Transverse colon (tissue), 4 donors: ENCODE results near the gene LARP4B. TPM values are rescaled to one million over a fixed set of nuclear protein-coding genes. Genes with fewer than 3 reads are reported as not detected.

Experiments
- DNase-seq: peaks from one replicate; pipeline ENCODE4 v3.0.0-alpha.2; 2019
- H3K27ac ChIP-seq, 4 donors: fragments of 200-600 bp; sonication (generic); 2 replicates each; pipeline ENCODE4 v1.5.1; 2016 to 2018; ENCODE audit warnings: inconsistent platforms in 4 of 4
- H3K27me3 ChIP-seq: fragments of 200-600 bp; sonication (generic); 2 replicates; pipeline ENCODE4 v1.5.1; 2017; ENCODE audit warnings: inconsistent platforms
- H3K36me3 ChIP-seq, 4 donors: fragments of 200-600 bp; sonication (generic); 2 replicates each; pipeline ENCODE4 v1.5.1; 2017 to 2019; ENCODE audit warnings: inconsistent platforms in 4 of 4
- H3K4me1 ChIP-seq, 4 donors: fragments of 200-600 bp; sonication (generic); 2 replicates each; pipeline ENCODE4 v1.5.1; 2017 to 2020; ENCODE audit warnings: inconsistent platforms in 4 of 4
- H3K4me3 ChIP-seq, 4 donors: fragments of 200-600 bp; sonication (generic); 1 replicate in 1 of 4; 2 replicates in 3 of 4; pipeline versions ENCODE4 v1.5.1 to v1.6.1; 2017 to 2019; ENCODE audit warnings: inconsistent platforms in 4 of 4
- H3K9me3 ChIP-seq, 2 donors: fragments of 200-600 bp; sonication (generic); 2 replicates each; pipeline ENCODE4 v1.5.1; 2017 to 2019; ENCODE audit warnings: inconsistent platforms in 2 of 2
- CTCF ChIP-seq, 5 experiments: fragments of 200-600 bp in 3 of 5; fragments of 450-650 bp in 2 of 5; sonication (generic) in 3 of 5; IDR thresholded peaks; 1 replicate in 2 of 5; 2 replicates in 3 of 5; pipeline ENCODE4 v1.5.1; 2016 to 2017; ENCODE audit warnings: antibody characterized with exemption in 5 of 5, inconsistent platforms in 3 of 5, mild to moderate bottlenecking in 2 of 5, moderate library complexity in 1 of 5
- EP300 ChIP-seq: sonication (generic); formaldehyde crosslinking; IDR thresholded peaks from one replicate; pipeline ENCODE4 v1.6.1; 2017; ENCODE audit warnings: antibody characterized with exemption, low read depth
- POLR2A ChIP-seq: fragments of 450-650 bp; IDR thresholded peaks from one replicate; pipeline ENCODE4 v1.6.1; 2016; ENCODE audit warnings: antibody characterized with exemption, mild to moderate bottlenecking, moderate library complexity
- POLR2AphosphoS5 ChIP-seq, 3 donors: sonication (generic); formaldehyde crosslinking; IDR thresholded peaks; one replicate each; pipeline ENCODE4 v1.6.1; 2016; ENCODE audit warnings: antibody characterized with exemption in 3 of 3
- WGBS, 2 donors: methylation state at CpG; one replicate each; pipeline ENCODE4 v1.1.5; 2018; ENCODE audit warnings: low coverage in 1 of 2; 5-methylcytosine and 5-hydroxymethylcytosine counted together
- in situ Hi-C, 4 donors: fragments of 200-750 bp; cut with MboI; loops; one replicate each; pipeline versions ENCODE4 v1.15.0 to v1.15.1; 2017; ENCODE audit warnings: low sequenced_read_pairs in 3 of 4, low pct_ligation_motif_present in 1 of 4, low pct_unique_long_range_greater_than_20kb in 1 of 4
- intact Hi-C: fragments of 100-400 bp; cut with DNase I; formaldehyde crosslinking; loops from one replicate; pipeline ENCODE4 v1.15.1; 2023; ENCODE audit warnings: low total_unique reads
- total RNA-seq, 4 donors: library from RNA; depleted of rRNA; stranded (reverse); fragments of >200 nt; gene quantifications; one replicate each; pipeline ENCODE4 v1.1.0, GENCODE V29; 2016

LARP4B gene
- total RNA-seq, 4 donors from 2014 or later, result 89.2 to 148 (median 96.4) TPM

- no peak for DNase-seq
- H3K4me1 ChIP-seq, result peaks cover 3 to 29% (median 17%) of the 10 kb centered on the region in 4 donors
- TF ChIP-seq POLR2AphosphoS5 (IDR thresholded peaks at IDR 0.05) (no peak), EP300 (no peak), CTCF (IDR thresholded peaks at IDR 0.05) (no peak), POLR2A (no peak)
- intact Hi-C loops (loop anchor here (10.0 kb wide), 3 partner anchors 203 to 423 kb away; no protein-coding TSS in a partner anchor), in situ Hi-C loops (loop anchor here in 2 of 4 donors (25.0 kb wide), 1 partner anchor 276 kb away; no protein-coding TSS in a partner anchor)
- no peak overlapping the region for H3K4me3 ChIP-seq
- no peaks in the 10 kb centered on the region for H3K9me3 ChIP-seq
- 86% methylated on average over 30 of the region's 32 CpGs; no CpG with 5 or more reads in 1 of the 2 donors for WGBS, 2 donors
- H3K36me3 ChIP-seq, result no peaks in the 10 kb centered on the region
- no peak overlapping the region for H3K27ac ChIP-seq
- H3K27me3 ChIP-seq, result peaks cover 15% of the 10 kb centered on the region
Observed at GRCh38 chr10:787933-788651, 143.4 kb downstream of the LARP4B start.

- in situ Hi-C loops, result loop anchor here in 2 of 4 donors (25.0 kb wide), 1 partner anchor 275 kb away; no protein-coding TSS in a partner anchor
- 81 to 89% methylated on average over 5 to 44 of the region's 44 CpGs for WGBS, 2 donors
- H3K36me3 ChIP-seq, result no peaks in the 10 kb centered on the region
Observed at GRCh38 chr10:786633-787474, 144.7 kb downstream of the LARP4B start.

GRCh38 chr10:785861-786214 is 145.7 kb downstream of the LARP4B start:
- intact Hi-C loops (loop anchor here (10.0 kb wide), 3 partner anchors 201 to 421 kb away; no protein-coding TSS in a partner anchor), in situ Hi-C loops (loop anchor here in 2 of 4 donors (25.0 kb wide), 1 partner anchor 274 kb away; no protein-coding TSS in a partner anchor)
- Histone ChIP-seq H3K27ac (no peak overlapping the region), H3K36me3 (no peaks in the 10 kb centered on the region), H3K4me3 (no peak overlapping the region), H3K9me3 (no peaks in the 10 kb centered on the region), H3K27me3 (peaks cover 15% of the 10 kb centered on the region), H3K4me1 (peaks cover 3 to 29% (median 17%) of the 10 kb centered on the region in 4 donors)
- TF ChIP-seq POLR2A, result no peak
- TF ChIP-seq CTCF (IDR thresholded peaks at IDR 0.05), result no peak
- no peak for TF ChIP-seq POLR2AphosphoS5 (IDR thresholded peaks at IDR 0.05)
- TF ChIP-seq EP300, result no peak
- no peak for DNase-seq
- WGBS, 2 donors, result 20 to 89% methylated on average over 1 to 15 of the region's 15 CpGs

More at GRCh38 chr10:786633-787474, 144.7 kb downstream of the LARP4B start:
- H3K27ac ChIP-seq, result no peak overlapping the region
- peaks cover 15% of the 10 kb centered on the region for H3K27me3 ChIP-seq
- no peak for DNase-seq
- no peaks in the 10 kb centered on the region for H3K9me3 ChIP-seq
- H3K4me3 ChIP-seq, result no peak overlapping the region
- no peak for TF ChIP-seq POLR2A
- no peak for TF ChIP-seq POLR2AphosphoS5 (IDR thresholded peaks at IDR 0.05)
- no peak for TF ChIP-seq CTCF (IDR thresholded peaks at IDR 0.05)
- TF ChIP-seq EP300, result no peak
- peaks cover 3 to 29% (median 17%) of the 10 kb centered on the region in 4 donors for H3K4me1 ChIP-seq
- intact Hi-C loops, result loop anchor here (10.0 kb wide), 3 partner anchors 202 to 422 kb away; no protein-coding TSS in a partner anchor
